CD4-positive, alpha-beta memory T cell (primary cell): ENCODE results near the gene SUCLG1. TPM values are rescaled to one million over a fixed set of nuclear protein-coding genes. Genes with fewer than 3 reads are reported as not detected.
"Not testable (repeated sequence)": the region's sequence is repeated elsewhere in the genome, so short reads cannot be mapped to it uniquely, and the experiment has no call there.

Experiments
- CTCF ChIA-PET: fragments of 350-600 bp; sonication (Branson Sonifier 250); formaldehyde crosslinking; loops from one replicate; lab custom pipeline; 2021; ENCODE audit warnings: inconsistent platforms; ENCODE audit not compliant: partially characterized antibody; lab: Charles Lee
- POLR2A ChIA-PET: fragments of 350-600 bp; sonication (Branson Sonifier 250); formaldehyde crosslinking; loops from one replicate; lab custom pipeline; 2021; ENCODE audit not compliant: partially characterized antibody; lab: Charles Lee
- DNase-seq, 5 donors: peaks; one replicate each; pipeline versions ENCODE4 v3.0.0 to v3.0.0-alpha.2; 2020 to 2022; ENCODE audit warnings: mixed read lengths in 1 of 5
- H3K27ac ChIP-seq: one replicate; pipeline ENCODE4 v1.7.0; 2013; ENCODE audit warnings: low read depth, low read length
- H3K27me3 ChIP-seq: 2 replicates; pipeline ENCODE4 v1.7.0; 2013; ENCODE audit warnings: mild to moderate bottlenecking, low read length, moderate library complexity; ENCODE audit not compliant: insufficient read depth
- H3K36me3 ChIP-seq: 2 replicates; pipeline ENCODE4 v1.7.0; 2013; ENCODE audit warnings: mild to moderate bottlenecking, low read length, moderate library complexity; ENCODE audit not compliant: insufficient read depth
- H3K4me1 ChIP-seq: 2 replicates; pipeline ENCODE4 v1.7.0; 2013; ENCODE audit warnings: mild to moderate bottlenecking, low read length, moderate library complexity; ENCODE audit not compliant: insufficient read depth
- H3K4me3 ChIP-seq, 2 donors: one replicate each; pipeline ENCODE4 v1.7.0; 2013; ENCODE audit warnings: low read length in 2 of 2, mild to moderate bottlenecking in 1 of 2
- H3K9me3 ChIP-seq, 2 donors: one replicate each; pipeline ENCODE4 v1.7.0; 2013; ENCODE audit warnings: low read length in 2 of 2, control low read depth in 1 of 2; ENCODE audit not compliant: control insufficient read depth in 1 of 2
- H3K27ac Mint-ChIP-seq, 7 donors: one replicate each; pipeline ENCODE4 v1.8.0; 2020 to 2021; ENCODE audit warnings: mixed read lengths in 7 of 7, mild to moderate bottlenecking in 6 of 7, inconsistent platforms in 3 of 7, moderate library complexity in 3 of 7
- H3K27me3 Mint-ChIP-seq, 2 donors: one replicate each; pipeline ENCODE4 v1.8.0; 2020 to 2021; ENCODE audit warnings: mixed read lengths in 2 of 2
- H3K36me3 Mint-ChIP-seq, 2 donors: one replicate each; pipeline ENCODE4 v1.8.0; 2020 to 2021; ENCODE audit warnings: mixed read lengths in 2 of 2, inconsistent platforms in 1 of 2, mild to moderate bottlenecking in 1 of 2
- H3K4me1 Mint-ChIP-seq, 4 donors: one replicate each; pipeline ENCODE4 v1.8.0; 2020 to 2021; ENCODE audit warnings: mixed read lengths in 4 of 4, mild to moderate bottlenecking in 1 of 4
- H3K4me3 Mint-ChIP-seq, 8 donors: one replicate each; pipeline ENCODE4 v1.8.0; 2020 to 2021; ENCODE audit warnings: mixed read lengths in 8 of 8, mild to moderate bottlenecking in 7 of 8, moderate library complexity in 6 of 8, inconsistent platforms in 3 of 8
- H3K9me3 Mint-ChIP-seq, 8 donors: one replicate each; pipeline ENCODE4 v1.8.0; 2020 to 2021; ENCODE audit warnings: mixed read lengths in 8 of 8, mild to moderate bottlenecking in 5 of 8, inconsistent platforms in 3 of 8, moderate library complexity in 1 of 8
- intact Hi-C: fragments of 100-400 bp; cut with micrococcal nuclease; formaldehyde crosslinking; loops from one replicate; pipeline ENCODE4 v1.15.1; 2023
- polyA plus RNA-seq, 2 donors: library from polyadenylated mRNA; unstranded; fragments of 300-500 nt; fragmentation: Illumina TruSeq; gene quantifications; one replicate each; pipeline ENCODE4 v1.2.3, GENCODE V29; 2021
- total RNA-seq, 2 experiments: library from RNA; stranded (reverse); gene quantifications; one replicate each; pipeline ENCODE4 v1.2.3, GENCODE V29; 2021

The SUCLG1 gene
- total and polyA plus RNA-seq, 4 experiments from 2014 or later = 46.5 to 92.9 (median 65.2) TPM

DNA sequence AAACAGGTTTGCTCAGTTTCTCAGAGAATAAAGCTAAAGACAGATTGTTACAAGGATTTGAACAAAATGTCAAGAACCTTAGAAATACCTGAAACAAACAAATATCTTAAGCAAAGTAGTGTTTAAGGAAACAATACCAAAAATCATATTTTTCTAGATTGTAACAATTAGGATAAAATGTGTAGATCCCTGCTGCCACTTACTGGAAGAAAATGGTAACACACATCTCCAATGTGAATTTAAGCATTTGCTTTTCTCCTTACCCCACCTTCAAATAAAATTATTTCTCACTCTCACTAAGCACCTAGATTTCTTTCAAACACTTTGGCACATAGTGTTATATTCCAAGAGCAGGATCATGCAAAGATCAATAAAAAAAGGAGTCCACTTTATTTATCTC lies 34.9 kb downstream of the SUCLG1 start:
- Mint-ChIP-seq H3K4me1 (peaks cover 0 to 2% (median under 1%) of the 10 kb centered on the region in 4 donors), H3K36me3 (peaks cover 43 to 48% of the 10 kb centered on the region in 2 donors), H3K27me3 (no peaks in the 10 kb centered on the region), H3K9me3 (no peaks in the 10 kb centered on the region), H3K4me3 (no peak overlapping the region), H3K27ac (no peak overlapping the region)
- DNase-seq = peak in 1 of 5 donors; percentile 3
- Histone ChIP-seq H3K4me3 (no peak overlapping the region), H3K27ac (no peak overlapping the region), H3K9me3 (no peaks in the 10 kb centered on the region), H3K4me1 (no peaks in the 10 kb centered on the region), H3K27me3 (no peaks in the 10 kb centered on the region), H3K36me3 (peaks cover 35% of the 10 kb centered on the region)
- intact Hi-C loops = no loop called here
- POLR2A ChIA-PET = no interaction called here
- CTCF ChIA-PET = no interaction called here

DNA sequence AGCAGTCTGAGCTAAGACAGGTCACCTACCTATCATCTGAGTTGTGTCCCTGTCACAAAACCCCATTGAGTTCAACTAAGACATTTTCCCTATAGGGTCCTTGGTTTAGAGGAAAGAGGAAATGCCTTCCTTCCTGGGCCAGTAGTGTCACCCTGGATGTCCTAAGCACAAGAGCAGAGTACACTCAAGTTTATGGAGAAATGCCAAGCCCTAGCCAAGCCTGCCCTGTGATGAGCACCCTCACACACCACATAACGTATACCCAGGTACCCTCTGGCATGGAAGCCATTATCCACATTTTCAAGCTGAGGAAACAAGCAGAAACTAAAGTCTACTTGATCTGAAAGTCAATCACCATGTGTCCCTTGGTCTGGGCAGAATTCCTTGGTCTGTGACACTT lies 37.3 kb downstream of the SUCLG1 start:
- intact Hi-C loops = no loop called here
- Histone ChIP-seq H3K4me1 (no peaks in the 10 kb centered on the region), H3K27ac (no peak overlapping the region), H3K4me3 (no peak overlapping the region), H3K36me3 (peaks cover 35% of the 10 kb centered on the region), H3K9me3 (no peaks in the 10 kb centered on the region), H3K27me3 (no peaks in the 10 kb centered on the region)
- CTCF ChIA-PET = no interaction called here
- POLR2A ChIA-PET = no interaction called here
- no peak for DNase-seq
- Mint-ChIP-seq H3K27ac (peak overlapping the region in 1 of 7 donors; percentile 87), H3K27me3 (no peaks in the 10 kb centered on the region), H3K9me3 (no peaks in the 10 kb centered on the region), H3K36me3 (peaks cover 28 to 29% of the 10 kb centered on the region in 2 donors), H3K4me1 (no peaks in the 10 kb centered on the region), H3K4me3 (no peak overlapping the region)

DNA sequence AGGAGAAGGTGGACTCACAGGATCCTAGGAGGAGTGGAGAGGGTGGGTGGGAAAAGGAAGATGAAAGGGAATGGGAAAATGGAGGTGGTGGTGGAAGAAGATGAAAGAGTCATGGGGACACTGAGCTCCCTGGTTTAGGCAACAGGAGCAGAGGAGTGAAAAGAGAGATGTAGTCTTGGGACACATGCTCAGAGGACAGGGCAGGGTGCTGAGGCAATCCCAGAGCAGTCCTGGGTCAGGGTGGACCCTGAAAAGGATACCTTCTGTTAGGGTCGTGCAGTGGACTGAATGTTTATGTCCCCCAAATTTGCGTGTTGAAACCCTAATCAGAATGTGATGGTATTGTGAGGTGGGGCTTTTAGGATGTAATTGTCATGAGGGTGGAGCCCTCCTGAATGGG lies 37.9 kb downstream of the SUCLG1 start:
- peaks cover 28 to 29% of the 10 kb centered on the region in 2 donors for H3K36me3 Mint-ChIP-seq
- no peaks in the 10 kb centered on the region for H3K4me1 Mint-ChIP-seq
- intact Hi-C loops = no loop called here
- Histone ChIP-seq H3K27ac (no peak overlapping the region), H3K4me3 (no peak overlapping the region), H3K36me3 (peaks cover 35% of the 10 kb centered on the region), H3K27me3 (no peaks in the 10 kb centered on the region), H3K4me1 (no peaks in the 10 kb centered on the region), H3K9me3 (no peaks in the 10 kb centered on the region)
- H3K27me3 Mint-ChIP-seq = no peaks in the 10 kb centered on the region
- H3K27ac Mint-ChIP-seq = no peak overlapping the region
- ChIA-PET CTCF (no interaction called here), POLR2A (no interaction called here)
- no peak for DNase-seq
- no peaks in the 10 kb centered on the region for H3K9me3 Mint-ChIP-seq
- no peak overlapping the region for H3K4me3 Mint-ChIP-seq

DNA sequence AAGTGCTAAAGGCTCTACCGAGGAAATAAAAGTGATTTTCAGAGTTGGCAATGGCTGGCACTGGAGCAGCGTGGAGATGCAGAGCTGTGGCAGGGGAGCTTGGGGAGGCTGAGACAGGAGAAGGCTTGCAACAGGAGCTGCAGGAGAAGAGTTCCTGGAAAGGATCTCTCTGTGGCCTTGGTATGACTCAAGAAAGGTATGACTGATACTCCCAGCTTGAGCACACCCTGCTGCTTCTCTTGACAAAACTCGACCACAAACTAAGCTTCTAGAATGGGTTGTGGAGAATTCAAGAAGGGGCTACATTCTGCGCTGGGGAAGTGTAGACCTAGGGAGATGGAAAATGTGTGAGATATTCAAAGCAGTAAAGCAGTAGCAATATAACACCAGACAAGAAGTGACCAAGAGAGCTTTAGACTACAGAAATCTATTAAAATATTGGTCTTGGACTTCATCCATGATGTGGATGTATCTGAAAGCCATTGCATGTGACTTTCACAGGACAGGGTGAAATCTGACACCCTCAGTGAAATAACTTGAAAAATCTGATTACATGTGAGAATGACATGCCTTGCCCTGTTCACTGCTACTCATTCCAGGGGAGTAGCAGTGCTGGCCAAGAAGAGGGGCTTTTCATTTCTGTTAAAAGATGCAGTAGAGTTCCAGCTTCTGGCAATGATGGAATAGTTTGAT lies 41.5 kb downstream of the SUCLG1 start:
- Histone ChIP-seq H3K9me3 (no peaks in the 10 kb centered on the region), H3K27ac (no peak overlapping the region), H3K4me1 (no peaks in the 10 kb centered on the region), H3K4me3 (no peak overlapping the region), H3K36me3 (peaks cover 5% of the 10 kb centered on the region), H3K27me3 (no peaks in the 10 kb centered on the region)
- Mint-ChIP-seq H3K27me3 (no peaks in the 10 kb centered on the region), H3K27ac (peak overlapping the region in 1 of 7 donors; percentile 14), H3K36me3 (peaks cover 0 to 6% of the 10 kb centered on the region in 2 donors), H3K4me3 (no peak overlapping the region), H3K4me1 (no peaks in the 10 kb centered on the region), H3K9me3 (no peaks in the 10 kb centered on the region)
- DNase-seq = no peak
- intact Hi-C loops = no loop called here
- ChIA-PET CTCF (interaction anchor here (1.3 kb wide), 1 partner anchor 9 kb away, joined by 4 read pairs; no protein-coding TSS in a partner anchor), POLR2A (interaction anchor here (0.6 kb wide), 1 partner anchor 14 kb away, joined by 3 read pairs; no protein-coding TSS in a partner anchor)

DNA sequence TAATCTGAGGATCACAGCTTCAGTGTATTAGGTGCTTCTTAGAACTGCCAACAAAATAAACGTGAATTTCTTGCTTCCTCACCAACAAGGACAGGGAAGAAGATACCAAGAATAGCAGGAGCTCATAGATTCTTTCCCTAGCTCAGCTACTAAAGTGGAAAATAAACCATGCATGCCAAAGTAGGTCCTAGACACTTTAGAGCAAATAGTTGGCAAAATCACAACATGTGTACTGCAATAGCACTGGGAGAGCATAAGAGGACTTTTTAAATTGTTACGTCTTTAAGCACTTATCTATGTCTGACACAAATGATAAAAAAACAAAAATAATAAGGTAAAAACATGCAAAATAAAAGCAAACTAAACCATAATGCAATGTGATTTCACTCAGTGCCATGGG lies 49.5 kb downstream of the SUCLG1 start:
- no peaks in the 10 kb centered on the region for H3K9me3 ChIP-seq
- no peaks in the 10 kb centered on the region for H3K27me3 ChIP-seq
- H3K4me3 ChIP-seq = no peak overlapping the region
- H3K27ac Mint-ChIP-seq = no peak overlapping the region
- DNase-seq = no peak
- no peaks in the 10 kb centered on the region for H3K4me1 Mint-ChIP-seq
- peaks cover 4 to 5% of the 10 kb centered on the region in 2 donors for H3K27me3 Mint-ChIP-seq
- no peaks in the 10 kb centered on the region for H3K9me3 Mint-ChIP-seq
- no peaks in the 10 kb centered on the region for H3K36me3 ChIP-seq
- CTCF ChIA-PET = no interaction called here
- no peak overlapping the region for H3K27ac ChIP-seq
- intact Hi-C loops = no loop called here
- no peaks in the 10 kb centered on the region for H3K36me3 Mint-ChIP-seq
- no peaks in the 10 kb centered on the region for H3K4me1 ChIP-seq
- POLR2A ChIA-PET = interaction anchor here (0.7 kb wide), 1 partner anchor 734 kb away, joined by 3 read pairs; no protein-coding TSS in a partner anchor
- H3K4me3 Mint-ChIP-seq = no peak overlapping the region

DNA sequence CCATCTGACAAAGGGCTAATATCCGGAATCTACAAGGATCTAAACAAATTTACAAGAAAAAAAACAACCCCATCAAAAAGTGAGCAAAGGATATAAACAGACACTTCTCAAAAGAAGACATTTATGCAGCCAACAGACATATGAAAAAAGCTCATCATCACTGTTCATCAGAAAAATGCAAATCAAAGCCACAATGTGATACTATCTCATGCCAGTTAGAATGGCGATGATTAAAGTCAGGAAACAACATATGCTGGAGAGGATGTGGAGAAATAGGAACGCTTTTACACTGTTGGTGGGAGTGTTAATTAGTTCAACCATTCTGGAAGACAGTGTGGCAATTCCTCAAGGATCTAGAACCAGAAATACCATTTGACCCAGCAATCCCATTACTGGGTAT lies 57.0 kb downstream of the SUCLG1 start:
- H3K9me3 Mint-ChIP-seq, H3K27ac ChIP-seq, H3K36me3 Mint-ChIP-seq, H3K4me3 Mint-ChIP-seq, POLR2A ChIA-PET, CTCF ChIA-PET, H3K27me3 Mint-ChIP-seq, H3K4me1 Mint-ChIP-seq, H3K27me3 ChIP-seq, intact Hi-C loops, H3K4me3 ChIP-seq, H3K27ac Mint-ChIP-seq, DNase-seq, H3K4me1 ChIP-seq, H3K9me3 ChIP-seq, H3K36me3 ChIP-seq: not testable (repeated sequence)

DNA sequence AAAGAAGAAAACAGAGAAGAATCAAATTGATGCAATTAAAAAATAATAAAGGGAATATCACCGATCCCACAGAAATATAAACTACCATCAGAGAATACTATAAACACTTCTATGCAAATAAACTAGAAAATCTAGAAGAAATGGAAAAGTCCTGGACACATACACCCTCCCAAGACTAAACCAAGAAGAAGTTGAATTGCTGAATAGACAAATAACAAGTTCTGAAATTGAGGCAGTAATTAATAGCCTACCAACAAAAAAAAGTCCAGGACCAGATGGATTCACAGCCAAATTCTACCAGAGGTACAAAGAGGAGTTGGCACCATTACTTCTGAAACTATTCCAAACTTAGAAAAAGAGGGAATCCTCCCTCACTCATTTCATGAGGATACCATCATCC lies 59.2 kb downstream of the SUCLG1 start:
- H3K4me1 Mint-ChIP-seq, DNase-seq, CTCF ChIA-PET, intact Hi-C loops, H3K4me3 ChIP-seq, H3K27ac ChIP-seq, H3K27me3 Mint-ChIP-seq, H3K4me3 Mint-ChIP-seq, H3K36me3 ChIP-seq, H3K9me3 ChIP-seq, H3K36me3 Mint-ChIP-seq, H3K9me3 Mint-ChIP-seq, H3K27ac Mint-ChIP-seq, H3K4me1 ChIP-seq, POLR2A ChIA-PET, H3K27me3 ChIP-seq: not testable (repeated sequence)
